ENCODE results near the gene ABCF2.

DNA sequence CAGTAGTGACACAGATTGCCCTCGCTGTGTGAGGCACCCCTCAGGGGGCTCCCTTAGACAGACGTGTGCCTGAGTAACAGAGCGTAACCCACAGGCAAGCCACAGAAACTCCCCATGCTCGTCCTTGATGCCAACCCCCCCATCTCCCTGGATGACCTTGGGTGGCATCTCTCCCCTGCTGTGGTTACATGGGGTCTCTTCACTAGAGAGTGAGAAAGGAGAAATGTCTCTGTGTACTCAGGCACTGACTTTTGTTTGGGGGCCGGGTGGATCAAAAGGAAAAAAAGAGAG, 38.8 kb downstream of the ABCF2 start:
- TF ChIP-seq EZH2 (IDR thresholded peaks at IDR 0.05; ENCODE audit: low read depth) (no peak), CTCF (conservative IDR thresholded peaks at IDR 0.05) (no peak)
